ENCODE results near the gene NEIL1.

GRCh38 chr15:75302318-75302717 lies 44.5 kb upstream of the NEIL1 start:
- TF ChIP-seq GABPA (IDR thresholded peaks at IDR 0.05; ENCODE audit: low read depth) = no peak
- no peak for TF ChIP-seq CHD2 (IDR thresholded peaks at IDR 0.05; ENCODE audit: low read length, partially characterized antibody)
- no peak for TF ChIP-seq CTCF (IDR thresholded peaks at IDR 0.05)
